ENCODE measurements around the gene PYGM. TPM values are rescaled to one million over a fixed set of nuclear protein-coding genes. Genes with fewer than 3 reads are reported as not detected.

The PYGM gene
- total RNA-seq, 1 donor, result 0.36 TPM

GRCh38 chr11:64799623-64800302 lies 40.0 kb upstream of the PYGM start:
- Histone ChIP-seq H4K20me1 (ENCODE audit: insufficient read depth, low read length) (peaks cover 4% of the 10 kb centered on the region), H3K4me2 (ENCODE audit: insufficient read depth, low read length) (no peak overlapping the region), H2AFZ (ENCODE audit: low read length) (no peak overlapping the region), H3K4me1 (ENCODE audit: insufficient read depth, low read length) (peaks cover 7% of the 10 kb centered on the region), H3K79me2 (ENCODE audit: insufficient read depth, low read length) (no peaks in the 10 kb centered on the region), H3K27me3 (ENCODE audit: insufficient read depth, low read length) (no peaks in the 10 kb centered on the region), H3K4me3 (ENCODE audit: insufficient read depth, low read length) (no peak overlapping the region), H3K27ac (ENCODE audit: low read depth, low read length) (no peak overlapping the region), H3K36me3 (ENCODE audit: insufficient read depth, low read length) (peaks cover 12% of the 10 kb centered on the region), H3K9me3 (ENCODE audit: low read depth, low read length) (no peaks in the 10 kb centered on the region)
- no peak for TF ChIP-seq CTCF (IDR thresholded peaks at IDR 0.05; ENCODE audit: extremely low read depth, low read depth, low read length)
- DNase-seq (ENCODE audit: insufficient read length, low spot score, missing footprints), result peak; percentile 78

- DNase-seq (ENCODE audit: insufficient read length, low spot score, missing footprints), result no peak
- H3K9me3 ChIP-seq (ENCODE audit: low read depth, low read length), result no peaks in the 10 kb centered on the region
- H3K36me3 ChIP-seq (ENCODE audit: insufficient read depth, low read length), result peaks cover 9% of the 10 kb centered on the region
- H3K27ac ChIP-seq (ENCODE audit: low read depth, low read length), result no peak overlapping the region
- H3K79me2 ChIP-seq (ENCODE audit: insufficient read depth, low read length), result no peaks in the 10 kb centered on the region
- no peak overlapping the region for H3K4me2 ChIP-seq (ENCODE audit: insufficient read depth, low read length)
- no peak overlapping the region for H3K4me3 ChIP-seq (ENCODE audit: insufficient read depth, low read length)
- peaks cover 6% of the 10 kb centered on the region for H3K4me1 ChIP-seq (ENCODE audit: insufficient read depth, low read length)
- no peak for TF ChIP-seq CTCF (IDR thresholded peaks at IDR 0.05; ENCODE audit: extremely low read depth, low read depth, low read length)
- H3K27me3 ChIP-seq (ENCODE audit: insufficient read depth, low read length), result no peaks in the 10 kb centered on the region
- peaks cover 3% of the 10 kb centered on the region for H4K20me1 ChIP-seq (ENCODE audit: insufficient read depth, low read length)
- no peak overlapping the region for H2AFZ ChIP-seq (ENCODE audit: low read length)
Measured at GRCh38 chr11:64799256-64799622, 39.5 kb upstream of the PYGM start.

- Histone ChIP-seq H4K20me1 (ENCODE audit: insufficient read depth, low read length) (no peaks in the 10 kb centered on the region), H3K27me3 (ENCODE audit: insufficient read depth, low read length) (no peaks in the 10 kb centered on the region), H3K79me2 (ENCODE audit: insufficient read depth, low read length) (no peaks in the 10 kb centered on the region), H2AFZ (ENCODE audit: low read length) (no peak overlapping the region), H3K4me1 (ENCODE audit: insufficient read depth, low read length) (no peaks in the 10 kb centered on the region), H3K4me2 (ENCODE audit: insufficient read depth, low read length) (no peak overlapping the region), H3K27ac (ENCODE audit: low read depth, low read length) (no peak overlapping the region), H3K4me3 (ENCODE audit: insufficient read depth, low read length) (no peak overlapping the region), H3K9me3 (ENCODE audit: low read depth, low read length) (no peaks in the 10 kb centered on the region), H3K36me3 (ENCODE audit: insufficient read depth, low read length) (peaks cover 5% of the 10 kb centered on the region)
- peak; percentile 74 for DNase-seq (ENCODE audit: insufficient read length, low spot score, missing footprints)
- no peak for TF ChIP-seq CTCF (IDR thresholded peaks at IDR 0.05; ENCODE audit: extremely low read depth, low read depth, low read length)
Measured at GRCh38 chr11:64796757-64797541, 37.2 kb upstream of the PYGM start.

- Histone ChIP-seq H3K9me3 (ENCODE audit: low read depth, low read length) (no peaks in the 10 kb centered on the region), H3K36me3 (ENCODE audit: insufficient read depth, low read length) (peaks cover 5% of the 10 kb centered on the region), H3K4me3 (ENCODE audit: insufficient read depth, low read length) (no peak overlapping the region), H2AFZ (ENCODE audit: low read length) (no peak overlapping the region), H3K27me3 (ENCODE audit: insufficient read depth, low read length) (no peaks in the 10 kb centered on the region), H3K79me2 (ENCODE audit: insufficient read depth, low read length) (no peaks in the 10 kb centered on the region), H3K4me1 (ENCODE audit: insufficient read depth, low read length) (no peaks in the 10 kb centered on the region), H3K4me2 (ENCODE audit: insufficient read depth, low read length) (no peak overlapping the region), H4K20me1 (ENCODE audit: insufficient read depth, low read length) (no peaks in the 10 kb centered on the region), H3K27ac (ENCODE audit: low read depth, low read length) (no peak overlapping the region)
- TF ChIP-seq CTCF (IDR thresholded peaks at IDR 0.05; ENCODE audit: extremely low read depth, low read depth, low read length), result no peak
- DNase-seq (ENCODE audit: insufficient read length, low spot score, missing footprints), result peak; percentile 51
Measured at GRCh38 chr11:64796047-64796756, 36.4 kb upstream of the PYGM start.
